ENCODE measurements around the gene WDR5. TPM values are rescaled to one million over a fixed set of nuclear protein-coding genes. Genes with fewer than 3 reads are reported as not detected.

The WDR5 gene
- total and polyA plus RNA-seq, 2 of the 13 experiments (the other 11 are each of a cell fraction or from before 2014, with no cell fraction given): 34.3 TPM

DNA sequence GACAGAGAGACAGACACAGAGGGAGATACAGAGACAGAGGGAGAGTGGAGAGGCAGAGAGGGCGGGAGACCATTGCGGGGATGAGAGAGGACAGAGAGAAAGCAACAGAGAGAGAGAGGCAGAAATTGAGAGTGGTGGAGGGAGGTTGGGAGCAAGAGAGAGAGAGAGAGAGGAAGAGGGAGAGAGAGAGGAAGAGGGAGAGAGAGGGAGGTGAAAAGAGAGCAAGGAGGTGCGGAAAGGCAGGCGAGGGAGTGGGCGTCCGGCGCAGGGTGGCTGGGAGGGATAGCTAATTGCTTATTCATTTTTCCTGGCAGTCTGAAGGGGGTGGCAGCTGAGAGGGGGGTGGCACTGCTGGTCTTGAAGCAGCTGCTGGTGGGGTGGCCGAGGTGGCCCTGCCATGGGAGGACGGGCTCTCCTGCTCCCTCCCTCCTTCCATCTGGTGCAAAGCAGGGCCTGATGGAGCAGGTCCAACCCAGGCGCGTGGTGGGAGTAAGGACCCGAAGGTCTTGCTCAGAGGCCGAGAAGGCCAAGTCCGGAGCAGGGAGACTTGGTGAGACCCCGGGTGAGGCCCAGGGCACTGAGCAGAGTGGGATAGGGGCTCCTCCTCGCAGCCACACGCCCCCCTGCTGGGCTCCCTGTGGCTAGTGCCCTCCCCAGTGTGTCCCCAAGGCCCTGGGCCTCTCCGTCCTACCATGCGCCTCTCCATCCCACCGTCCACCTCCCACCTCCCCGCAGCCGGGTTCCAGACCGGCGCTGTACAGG, 53.8 kb downstream of the WDR5 start:
- H3K36me3 ChIP-seq (replicated peaks in 1 of 2; ENCODE audit: control insufficient read depth in 1 of 2, insufficient read depth in 2 of 2, low read length in 2 of 2): no peaks in the 10 kb centered on the region
- H3K4me3 ChIP-seq (replicated peaks in 1 of 3; ENCODE audit: insufficient read depth in 1 of 3, low read depth in 2 of 3, low read length in 3 of 3): peak overlapping the region in 1 of 3 experiments; percentile 60; a peak in 1 of 6 replicates
- ATAC-seq (peak; percentile 19; the same call in 2 of the 3 replicates), FAIRE-seq (no peak), DNase-seq (ENCODE audit: low spot score) (no peak)
- 46% methylated on average over 16 of the region's 24 CpGs for WGBS (ENCODE audit: low lambda C conversion rate)
- intact Hi-C loops (cut with micrococcal nuclease; ENCODE audit: unreplicated experiment): no loop called here
- no peaks in the 10 kb centered on the region for H4K20me1 ChIP-seq (ENCODE audit: insufficient read depth, low read length)
- no TSS peak for BruUV-seq (replicated peaks)
- no peak overlapping the region for H3K27ac ChIP-seq (ENCODE audit: extremely low read length, insufficient read depth, low read length)
- no peaks in the 10 kb centered on the region for H3K79me2 ChIP-seq (ENCODE audit: insufficient read depth, low read length)
- H3K9ac ChIP-seq (ENCODE audit: insufficient read depth, low read depth, low read length): no peak overlapping the region
- H3K4me1 ChIP-seq (ENCODE audit: insufficient read depth, low read length): peaks cover 42% of the 10 kb centered on the region
- ChIA-PET POLR2A (no interaction called here), CTCF (ENCODE audit: low intra/inter-chr PET ratio, low total read pairs) (no interaction called here)
- H3K27me3 ChIP-seq (ENCODE audit: control insufficient read depth in 1 of 2, insufficient read depth in 2 of 2, low read length in 2 of 2): peaks cover 14 to 63% of the 10 kb centered on the region in 2 experiments; a peak in 4 of 5 replicates
- peak overlapping the region; percentile 69 for H3K4me2 ChIP-seq (ENCODE audit: low read depth, low read length)
- in situ Hi-C loops (cut with HindIII; ENCODE audit: extremely low pct_ligation_motif_present, low pct_unique_long_range_greater_than_20kb): no loop called here
- H2AFZ ChIP-seq (ENCODE audit: low read length): no peak overlapping the region
- no peaks in the 10 kb centered on the region for H3K9me3 ChIP-seq (ENCODE audit: low read length)
- TF ChIP-seq AGO2 (optimal IDR thresholded peaks at IDR 0.05; ENCODE audit: low read depth, low read length) (no peak), GABPA (IDR thresholded peaks at IDR 0.05; ENCODE audit: low read depth, low read length) (no peak), GABPA (CRISPR knock-in tag; IDR thresholded peaks at IDR 0.05; ENCODE audit: low read depth) (no peak), ARNTL (CRISPR knock-in tag; IDR thresholded peaks at IDR 0.05) (no peak), MAZ (IDR thresholded peaks at IDR 0.05; ENCODE audit: borderline replicate concordance, low read depth, low read length) (no peak), MAZ (CRISPR knock-in tag; IDR thresholded peaks at IDR 0.05; ENCODE audit: low read depth) (no peak), ZNF317 (CRISPR knock-in tag; IDR thresholded peaks at IDR 0.05) (no peak), HOXA7 (CRISPR knock-in tag; IDR thresholded peaks at IDR 0.05) (no peak), ARHGAP35 (CRISPR knock-in tag; IDR thresholded peaks at IDR 0.05; ENCODE audit: borderline replicate concordance) (no peak), DNMT3B (CRISPR knock-in tag; conservative IDR thresholded peaks at IDR 0.05) (no peak), ELF4 (CRISPR knock-in tag; IDR thresholded peaks at IDR 0.05; ENCODE audit: borderline replicate concordance) (no peak), ISX (CRISPR knock-in tag; conservative IDR thresholded peaks at IDR 0.05) (no peak)
- TF ChIP-seq, protein P1, sequence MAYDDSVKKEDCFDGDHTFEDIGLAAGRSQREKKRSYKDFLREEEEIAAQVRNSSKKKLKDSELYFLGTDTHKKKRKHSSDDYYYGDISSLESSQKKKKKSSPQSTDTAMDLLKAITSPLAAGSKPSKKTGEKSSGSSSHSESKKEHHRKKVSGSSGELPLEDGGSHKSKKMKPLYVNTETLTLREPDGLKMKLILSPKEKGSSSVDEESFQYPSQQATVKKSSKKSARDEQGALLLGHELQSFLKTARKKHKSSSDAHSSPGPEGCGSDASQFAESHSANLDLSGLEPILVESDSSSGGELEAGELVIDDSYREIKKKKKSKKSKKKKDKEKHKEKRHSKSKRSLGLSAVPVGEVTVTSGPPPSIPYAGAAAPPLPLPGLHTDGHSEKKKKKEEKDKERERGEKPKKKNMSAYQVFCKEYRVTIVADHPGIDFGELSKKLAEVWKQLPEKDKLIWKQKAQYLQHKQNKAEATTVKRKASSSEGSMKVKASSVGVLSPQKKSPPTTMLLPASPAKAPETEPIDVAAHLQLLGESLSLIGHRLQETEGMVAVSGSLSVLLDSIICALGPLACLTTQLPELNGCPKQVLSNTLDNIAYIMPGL (CRISPR knock-in tag; IDR thresholded peaks at IDR 0.05; ENCODE audit: borderline replicate concordance in 1 of 2, low read depth in 1 of 2): no peak
- TF ChIP-seq, protein P2, sequence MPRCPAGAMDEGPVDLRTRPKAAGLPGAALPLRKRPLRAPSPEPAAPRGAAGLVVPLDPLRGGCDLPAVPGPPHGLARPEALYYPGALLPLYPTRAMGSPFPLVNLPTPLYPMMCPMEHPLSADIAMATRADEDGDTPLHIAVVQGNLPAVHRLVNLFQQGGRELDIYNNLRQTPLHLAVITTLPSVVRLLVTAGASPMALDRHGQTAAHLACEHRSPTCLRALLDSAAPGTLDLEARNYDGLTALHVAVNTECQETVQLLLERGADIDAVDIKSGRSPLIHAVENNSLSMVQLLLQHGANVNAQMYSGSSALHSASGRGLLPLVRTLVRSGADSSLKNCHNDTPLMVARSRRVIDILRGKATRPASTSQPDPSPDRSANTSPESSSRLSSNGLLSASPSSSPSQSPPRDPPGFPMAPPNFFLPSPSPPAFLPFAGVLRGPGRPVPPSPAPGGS (CRISPR knock-in tag; IDR thresholded peaks at IDR 0.05): no peak
- TF ChIP-seq, protein P3, sequence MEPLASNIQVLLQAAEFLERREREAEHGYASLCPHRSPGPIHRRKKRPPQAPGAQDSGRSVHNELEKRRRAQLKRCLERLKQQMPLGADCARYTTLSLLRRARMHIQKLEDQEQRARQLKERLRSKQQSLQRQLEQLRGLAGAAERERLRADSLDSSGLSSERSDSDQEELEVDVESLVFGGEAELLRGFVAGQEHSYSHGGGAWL (CRISPR knock-in tag; IDR thresholded peaks at IDR 0.05): no peak
- TF ChIP-seq, protein P4, sequence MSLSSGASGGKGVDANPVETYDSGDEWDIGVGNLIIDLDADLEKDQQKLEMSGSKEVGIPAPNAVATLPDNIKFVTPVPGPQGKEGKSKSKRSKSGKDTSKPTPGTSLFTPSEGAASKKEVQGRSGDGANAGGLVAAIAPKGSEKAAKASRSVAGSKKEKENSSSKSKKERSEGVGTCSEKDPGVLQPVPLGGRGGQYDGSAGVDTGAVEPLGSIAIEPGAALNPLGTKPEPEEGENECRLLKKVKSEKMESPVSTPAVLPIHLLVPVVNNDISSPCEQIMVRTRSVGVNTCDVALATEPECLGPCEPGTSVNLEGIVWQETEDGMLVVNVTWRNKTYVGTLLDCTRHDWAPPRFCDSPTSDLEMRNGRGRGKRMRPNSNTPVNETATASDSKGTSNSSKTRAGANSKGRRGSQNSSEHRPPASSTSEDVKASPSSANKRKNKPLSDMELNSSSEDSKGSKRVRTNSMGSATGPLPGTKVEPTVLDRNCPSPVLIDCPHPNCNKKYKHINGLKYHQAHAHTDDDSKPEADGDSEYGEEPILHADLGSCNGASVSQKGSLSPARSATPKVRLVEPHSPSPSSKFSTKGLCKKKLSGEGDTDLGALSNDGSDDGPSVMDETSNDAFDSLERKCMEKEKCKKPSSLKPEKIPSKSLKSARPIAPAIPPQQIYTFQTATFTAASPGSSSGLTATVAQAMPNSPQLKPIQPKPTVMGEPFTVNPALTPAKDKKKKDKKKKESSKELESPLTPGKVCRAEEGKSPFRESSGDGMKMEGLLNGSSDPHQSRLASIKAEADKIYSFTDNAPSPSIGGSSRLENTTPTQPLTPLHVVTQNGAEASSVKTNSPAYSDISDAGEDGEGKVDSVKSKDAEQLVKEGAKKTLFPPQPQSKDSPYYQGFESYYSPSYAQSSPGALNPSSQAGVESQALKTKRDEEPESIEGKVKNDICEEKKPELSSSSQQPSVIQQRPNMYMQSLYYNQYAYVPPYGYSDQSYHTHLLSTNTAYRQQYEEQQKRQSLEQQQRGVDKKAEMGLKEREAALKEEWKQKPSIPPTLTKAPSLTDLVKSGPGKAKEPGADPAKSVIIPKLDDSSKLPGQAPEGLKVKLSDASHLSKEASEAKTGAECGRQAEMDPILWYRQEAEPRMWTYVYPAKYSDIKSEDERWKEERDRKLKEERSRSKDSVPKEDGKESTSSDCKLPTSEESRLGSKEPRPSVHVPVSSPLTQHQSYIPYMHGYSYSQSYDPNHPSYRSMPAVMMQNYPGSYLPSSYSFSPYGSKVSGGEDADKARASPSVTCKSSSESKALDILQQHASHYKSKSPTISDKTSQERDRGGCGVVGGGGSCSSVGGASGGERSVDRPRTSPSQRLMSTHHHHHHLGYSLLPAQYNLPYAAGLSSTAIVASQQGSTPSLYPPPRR (CRISPR knock-in tag; IDR thresholded peaks at IDR 0.05; ENCODE audit: borderline replicate concordance): no peak
